AG04449 (cell line): ENCODE measurements around the gene FADS6.
"Not testable (repeated sequence)": the region's sequence is repeated elsewhere in the genome, so short reads cannot be mapped to it uniquely, and the experiment has no call there.

ENCODE experiments used
- CTCF ChIA-PET: fragments of 350-600 bp; formaldehyde crosslinking; extraction: SDS; loops from one replicate; lab custom pipeline; 2021; ENCODE audit warnings: antibody characterized with exemption; lab: Yijun Ruan, JAX
- POLR2A ChIA-PET: fragments of 400-600, 350-600 bp; formaldehyde crosslinking; extraction: SDS; loops from one replicate; lab custom pipeline; 2020; ENCODE audit warnings: antibody characterized with exemption, inconsistent platforms; lab: Yijun Ruan, JAX
- DNase-seq: peaks from one replicate; pipeline ENCODE4 v3.0.0-alpha.2; 2010; ENCODE audit warnings: low read depth, low spot score
- H3K4me3 ChIP-seq: 2 replicates; pipeline ENCODE4 v1.5.1; 2011; ENCODE audit warnings: low read depth, mild to moderate bottlenecking, control low read depth, low read length
- CTCF ChIP-seq: IDR thresholded peaks from one replicate; pipeline ENCODE4 v1.5.1; 2011; ENCODE audit warnings: mild to moderate bottlenecking, moderate library complexity, low read length, control low read depth, inconsistent platforms; ENCODE audit not compliant: insufficient read depth; ENCODE audit errors: missing control alignments

FADS6 gene

GRCh38 chr17:74870512-74870911 lies 22.9 kb downstream of the FADS6 start:
- CTCF ChIA-PET, result interaction anchor here (0.9 to 20.6 kb wide), 6 partner anchors 11 to 126 kb away, joined by 3 to 692 read pairs (median 8); partner anchors contain the start of gene GRIN2C
- POLR2A ChIA-PET, result interaction anchor here (0.6 kb wide), 1 partner anchor 110 kb away, joined by 3 read pairs; no protein-coding TSS in a partner anchor
- DNase-seq, result no peak
- H3K4me3 ChIP-seq, result no peak overlapping the region; the same call in 1 of the 2 replicates
- TF ChIP-seq CTCF, result no peak

GRCh38 chr17:74870028-74870427 lies 23.4 kb downstream of the FADS6 start:
- CTCF ChIA-PET, result interaction anchor here (1.1 to 20.6 kb wide), 5 partner anchors 11 to 125 kb away, joined by 3 to 692 read pairs (median 11); partner anchors contain the start of gene GRIN2C

GRCh38 chr17:74868908-74869255 lies 24.6 kb downstream of the FADS6 start:
- CTCF ChIA-PET, result interaction anchor here (0.6 to 20.6 kb wide), 7 partner anchors 10 to 151 kb away, joined by 4 to 692 read pairs (median 58); partner anchors contain the start of genes GRIN2C and NHERF1
- no peak for DNase-seq
- TF ChIP-seq CTCF, result no peak
- POLR2A ChIA-PET, result no interaction called here
- H3K4me3 ChIP-seq, result no peak overlapping the region

More at GRCh38 chr17:74870028-74870427, 23.4 kb downstream of the FADS6 start:
- not testable (repeated sequence) for DNase-seq, H3K4me3 ChIP-seq
- POLR2A ChIA-PET, result interaction anchor here (0.6 kb wide), 1 partner anchor 109 kb away, joined by 3 read pairs; no protein-coding TSS in a partner anchor

- CTCF ChIA-PET, result interaction anchor here (0.6 to 20.6 kb wide), 6 partner anchors 9 to 151 kb away, joined by 4 to 692 read pairs (median 122); partner anchors contain the start of genes GRIN2C and NHERF1
- no peak overlapping the region for H3K4me3 ChIP-seq
- POLR2A ChIA-PET, result no interaction called here
- DNase-seq, result no peak
- TF ChIP-seq CTCF, result no peak
These were observed 25.1 kb downstream of the FADS6 start for GRCh38 chr17:74868251-74868907.

- no peak overlapping the region for H3K4me3 ChIP-seq
- no peak for TF ChIP-seq CTCF
- ChIA-PET CTCF (interaction anchor here (0.9 to 20.6 kb wide), 16 partner anchors 12 to 209 kb away, joined by 3 to 692 read pairs (median 19); partner anchors contain the start of genes NAT9 and NHERF1), POLR2A (no interaction called here)
- DNase-seq, result no peak
These were observed 27.1 kb downstream of the FADS6 start for GRCh38 chr17:74866198-74866835.

GRCh38 chr17:74865504-74866197 lies 27.8 kb downstream of the FADS6 start:
- POLR2A ChIA-PET, result interaction anchor here (1.5 kb wide), 1 partner anchor 7 kb away, joined by 4 read pairs; the partner anchor contains the start of gene FDXR
- TF ChIP-seq CTCF, result no peak
- no peak for DNase-seq
- no peak overlapping the region for H3K4me3 ChIP-seq
- CTCF ChIA-PET, result interaction anchor here (0.6 to 20.6 kb wide), 32 partner anchors 8 to 248 kb away, joined by 3 to 692 read pairs (median 6); partner anchors contain the start of genes FDXR, NAT9, NHERF1 and RAB37
